GM12872 (cell line): ENCODE measurements around the gene PARK7.

Experiments used
- CTCF ChIP-seq: IDR thresholded peaks from 3 replicates; pipeline ENCODE4 v1.5.1; 2011; ENCODE audit warnings: low read depth, mild to moderate bottlenecking, low read length, moderate library complexity; ENCODE audit not compliant: insufficient read depth

The PARK7 gene

GRCh38 chr1:7991504-7992440, 30.3 kb downstream of the PARK7 start:
- TF ChIP-seq CTCF = no peak

- no peak for TF ChIP-seq CTCF
Measured at GRCh38 chr1:7992885-7993284, 31.4 kb downstream of the PARK7 start.

GRCh38 chr1:7993593-7994479, 32.3 kb downstream of the PARK7 start:
- TF ChIP-seq CTCF = no peak

GRCh38 chr1:7994827-7995226, 33.3 kb downstream of the PARK7 start:
- TF ChIP-seq CTCF = no peak

- no peak for TF ChIP-seq CTCF
Measured at GRCh38 chr1:7995437-7995836, 33.9 kb downstream of the PARK7 start.

GRCh38 chr1:8002329-8002910, 40.9 kb downstream of the PARK7 start:
- TF ChIP-seq CTCF = no peak

GRCh38 chr1:8002921-8003320, 41.4 kb downstream of the PARK7 start:
- TF ChIP-seq CTCF = no peak
